GM21390 (cell line): ENCODE measurements around the gene SIDT1.
"Not testable (repeated sequence)": the region's sequence is repeated elsewhere in the genome, so short reads cannot be mapped to it uniquely, and the experiment has no call there.

Experiments
- ATAC-seq: cut with Tn5 transposase; IDR thresholded peaks from one replicate; pipeline ENCODE4 v1.9.1; 2021; ENCODE audit not compliant: unreplicated experiment

The SIDT1 gene

GRCh38 chr3:113631573-113631972, 99.2 kb downstream of the SIDT1 start:
- ATAC-seq, result no peak

- no peak for ATAC-seq
Measured at GRCh38 chr3:113634782-113635474, 102.6 kb downstream of the SIDT1 start.

- not testable (repeated sequence) for ATAC-seq
Measured at GRCh38 chr3:113636034-113636433, 103.7 kb downstream of the SIDT1 start.

- ATAC-seq, result no peak
Measured at GRCh38 chr3:113637756-113638155, 105.4 kb downstream of the SIDT1 start.

GRCh38 chr3:113638910-113639309, 106.6 kb downstream of the SIDT1 start:
- ATAC-seq, result no peak

GRCh38 chr3:113643583-113643982, 111.2 kb downstream of the SIDT1 start:
- ATAC-seq, result no peak

GRCh38 chr3:113648524-113648923, 116.2 kb downstream of the SIDT1 start:
- no peak for ATAC-seq

GRCh38 chr3:113649174-113649845, 117.0 kb downstream of the SIDT1 start:
- ATAC-seq, result no peak

GRCh38 chr3:113654310-113654709, 122.0 kb downstream of the SIDT1 start:
- no peak for ATAC-seq

GRCh38 chr3:113654851-113655250, 122.5 kb downstream of the SIDT1 start:
- no peak for ATAC-seq

- ATAC-seq, result no peak
Measured at GRCh38 chr3:113658107-113658506, 125.8 kb downstream of the SIDT1 start.

- ATAC-seq, result no peak
Measured at GRCh38 chr3:113659101-113659541, 126.8 kb downstream of the SIDT1 start.

GRCh38 chr3:113659996-113660395, 127.6 kb downstream of the SIDT1 start:
- no peak for ATAC-seq

GRCh38 chr3:113660458-113660857, 128.1 kb downstream of the SIDT1 start:
- no peak for ATAC-seq

- no peak for ATAC-seq
Measured at GRCh38 chr3:113660896-113661295, 128.5 kb downstream of the SIDT1 start.

GRCh38 chr3:113662824-113663223, 130.5 kb downstream of the SIDT1 start:
- no peak for ATAC-seq

- no peak for ATAC-seq
Measured at GRCh38 chr3:113663324-113663750, 131.0 kb downstream of the SIDT1 start.

GRCh38 chr3:113663761-113664160, 131.4 kb downstream of the SIDT1 start:
- ATAC-seq, result no peak

GRCh38 chr3:113664523-113665094, 132.3 kb downstream of the SIDT1 start:
- no peak for ATAC-seq

GRCh38 chr3:113668015-113668414, 135.7 kb downstream of the SIDT1 start:
- ATAC-seq, result no peak

GRCh38 chr3:113673593-113673992, 141.2 kb downstream of the SIDT1 start:
- ATAC-seq, result no peak

- no peak for ATAC-seq
Measured at GRCh38 chr3:113676261-113676660, 143.9 kb downstream of the SIDT1 start.
